ENCODE results near the gene F8A2.
"Not testable (repeated sequence)": the region's sequence is repeated elsewhere in the genome, so short reads cannot be mapped to it uniquely, and the experiment has no call there.

F8A2 gene

DNA sequence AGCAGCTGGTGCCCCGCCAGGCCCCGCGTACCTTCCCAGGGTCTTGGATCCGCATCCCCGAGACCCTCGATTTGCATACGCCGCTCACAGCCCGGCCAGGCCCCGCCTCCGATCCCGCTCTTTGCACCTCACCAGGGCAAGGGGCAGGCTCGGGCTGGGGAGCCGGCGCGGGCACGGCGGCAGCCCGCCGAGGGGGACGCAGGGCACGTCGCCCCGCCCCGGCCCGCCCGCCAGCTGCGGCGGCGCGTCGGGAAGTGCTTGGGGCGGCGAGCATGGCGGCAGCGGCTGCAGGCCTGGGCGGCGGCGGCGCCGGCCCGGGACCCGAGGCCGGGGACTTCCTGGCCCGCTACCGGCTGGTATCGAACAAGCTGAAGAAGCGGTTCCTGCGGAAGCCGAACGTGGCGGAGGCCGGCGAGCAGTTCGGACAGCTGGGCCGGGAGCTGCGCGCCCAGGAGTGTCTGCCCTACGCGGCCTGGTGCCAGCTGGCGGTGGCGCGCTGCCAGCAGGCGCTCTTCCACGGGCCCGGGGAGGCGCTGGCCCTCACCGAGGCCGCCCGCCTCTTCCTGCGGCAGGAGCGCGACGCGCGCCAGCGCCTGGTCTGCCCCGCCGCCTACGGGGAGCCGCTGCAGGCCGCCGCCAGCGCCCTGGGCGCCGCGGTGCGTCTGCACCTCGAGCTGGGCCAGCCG, at the start of gene F8A2:
TSS of gene F8A2 (plus strand) at position 253 of the 686 bp plus-strand sequence. CDS start at position 273, 20 bp downstream.
- DNase-seq (ENCODE audit: low read depth in 2 of 2) = not testable (repeated sequence)

DNA sequence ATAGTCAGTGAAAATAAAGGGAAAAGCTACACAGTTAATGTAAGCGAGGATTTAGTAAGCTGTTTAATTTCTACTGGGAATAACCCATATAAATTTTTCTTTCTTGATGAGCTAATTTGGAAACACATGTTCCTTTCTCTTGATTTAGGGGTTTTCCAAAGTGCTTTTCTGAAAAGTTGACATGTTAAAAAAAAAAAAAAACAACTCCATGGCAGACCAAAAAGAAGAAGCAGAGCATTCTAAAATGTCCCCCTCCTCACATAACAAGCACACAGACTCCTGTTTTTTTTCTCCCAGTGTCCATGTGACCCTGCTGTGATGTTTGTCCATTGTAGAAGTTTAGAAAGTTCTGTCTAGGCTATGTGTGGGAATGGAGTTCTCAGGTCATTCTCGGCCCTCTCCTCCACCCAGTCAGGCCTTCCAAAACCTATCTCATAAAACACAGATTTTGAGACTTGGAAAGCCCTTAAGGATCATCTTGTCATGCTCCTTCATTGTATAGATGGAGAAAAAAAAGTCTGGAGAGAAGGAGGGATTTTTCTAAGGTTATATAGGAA, 48.3 kb upstream of the F8A2 start:
- no peak for DNase-seq (ENCODE audit: low read depth in 2 of 2)

DNA sequence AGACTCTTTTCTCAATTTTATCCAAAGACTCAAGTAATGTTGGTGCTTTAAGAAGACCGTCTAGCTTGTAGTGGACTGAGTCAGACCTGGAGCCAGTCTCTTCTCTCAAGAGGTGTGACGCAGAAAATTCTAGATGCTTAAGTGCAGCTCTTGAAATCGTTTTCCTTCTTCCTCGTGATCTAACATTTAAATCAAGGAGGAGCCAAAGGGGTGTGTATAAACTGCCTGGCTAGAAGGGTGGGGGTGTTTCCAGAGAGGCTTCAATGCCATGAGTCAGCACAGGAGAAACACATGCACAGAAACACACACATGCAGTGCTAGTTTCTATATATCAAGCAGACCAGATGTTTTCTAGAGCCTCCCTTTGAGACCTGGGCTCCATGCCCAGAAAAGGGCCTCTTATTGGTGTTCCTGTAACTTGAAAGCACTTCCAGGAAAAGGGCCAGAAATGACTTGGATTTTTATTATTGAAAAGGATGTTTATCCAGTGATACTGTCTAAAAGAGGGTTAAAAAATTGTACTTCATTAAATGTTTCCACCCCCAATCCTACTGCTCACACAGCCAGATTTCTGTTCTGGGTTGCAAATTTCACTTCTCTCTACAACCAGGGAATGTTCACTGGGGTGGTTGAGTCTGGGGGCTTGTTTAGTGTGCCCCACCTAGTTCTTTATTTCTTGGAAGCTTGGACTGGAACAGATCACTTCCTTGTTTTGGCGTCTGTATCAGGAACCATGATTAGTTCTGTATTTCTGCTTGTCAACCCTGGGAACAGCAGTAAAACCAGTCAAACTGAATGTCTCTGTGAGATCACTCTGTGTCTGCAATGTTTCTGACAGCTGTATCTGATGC, 47.2 kb upstream of the F8A2 start, which contains the start of gene CLIC2:
TSS of gene CLIC2 (minus strand) at position 129 of the 851 bp plus-strand sequence. CDS start 187 bp downstream, outside the sequence.
- no peak for DNase-seq (ENCODE audit: low read depth in 2 of 2)

DNA sequence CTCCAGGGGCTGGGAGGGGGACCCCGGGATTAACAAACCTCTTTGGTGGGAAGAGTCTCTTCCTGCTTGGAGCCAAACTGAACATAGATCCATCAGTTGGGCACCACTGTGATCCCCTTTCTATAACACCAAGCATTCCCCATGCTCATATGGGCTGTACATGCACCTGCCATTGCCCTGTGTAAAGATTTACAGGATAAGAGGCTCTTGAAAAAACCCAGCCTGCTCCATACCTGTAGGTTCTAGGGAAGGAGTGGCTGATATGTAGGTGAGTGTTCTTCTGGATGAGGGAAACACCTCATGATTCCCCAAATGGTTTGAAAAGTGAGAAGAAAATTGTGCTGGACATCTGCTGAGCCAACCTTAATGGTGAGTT, 46.6 kb upstream of the F8A2 start:
- not testable (repeated sequence) for DNase-seq (ENCODE audit: low read depth in 2 of 2)

DNA sequence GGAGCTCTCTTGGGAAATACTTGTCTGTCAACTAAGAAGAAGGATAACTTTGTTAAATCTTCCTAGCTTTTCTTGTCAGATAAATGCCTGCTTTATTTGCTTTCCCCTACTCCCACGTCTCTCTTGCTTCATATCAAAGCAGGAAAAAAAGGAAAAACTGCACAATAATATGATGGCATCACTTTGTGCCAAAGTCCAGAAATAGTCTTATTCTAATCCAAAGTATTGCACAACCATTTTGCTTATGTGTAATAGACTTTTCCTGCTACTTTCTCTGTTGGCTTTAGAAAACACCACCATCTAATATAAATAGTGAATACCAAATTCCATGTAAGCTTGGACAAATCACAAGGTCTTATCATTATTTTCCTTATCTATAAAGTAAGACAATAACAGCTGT, 36.2 kb upstream of the F8A2 start:
- not testable (repeated sequence) for DNase-seq (ENCODE audit: low read depth in 2 of 2)

DNA sequence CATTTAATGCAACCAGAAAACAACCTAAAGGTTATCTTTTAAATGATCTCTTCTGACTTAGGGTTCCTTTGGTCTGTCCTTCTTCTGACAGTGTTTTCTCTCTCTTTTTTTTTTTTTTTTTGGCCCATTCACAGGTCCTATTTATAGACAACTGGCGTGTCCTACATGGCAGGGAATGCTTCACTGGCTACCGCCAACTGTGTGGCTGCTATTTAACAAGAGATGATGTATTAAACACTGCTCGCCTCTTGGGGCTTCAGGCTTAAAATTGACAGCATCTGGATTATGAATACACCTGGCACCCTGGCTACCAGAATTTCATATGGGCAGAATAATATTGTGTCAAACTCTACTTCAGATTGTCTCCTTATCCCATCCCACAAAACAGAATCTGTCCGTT, 32.4 kb upstream of the F8A2 start:
- DNase-seq (ENCODE audit: low read depth in 2 of 2) = not testable (repeated sequence)

DNA sequence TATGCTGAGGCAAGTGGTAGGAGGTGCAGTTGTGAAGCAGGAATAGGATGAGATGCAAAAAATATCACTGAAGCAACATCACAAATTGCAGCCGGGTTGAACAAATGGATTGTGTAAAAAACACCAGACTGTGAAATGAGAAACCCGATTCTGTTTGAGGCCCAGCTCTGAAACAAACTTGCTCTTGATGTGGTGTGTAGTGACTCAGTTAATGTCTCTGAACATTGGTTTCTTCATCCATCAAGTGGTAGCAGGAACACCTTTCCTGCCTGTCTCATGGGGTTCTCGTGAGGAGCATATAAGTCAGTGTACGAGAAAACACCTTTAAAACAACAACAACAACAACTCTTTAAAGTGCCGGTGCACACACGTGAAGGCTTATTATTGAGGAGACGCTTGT, 18.2 kb upstream of the F8A2 start:
- not testable (repeated sequence) for DNase-seq (ENCODE audit: low read depth in 2 of 2)

DNA sequence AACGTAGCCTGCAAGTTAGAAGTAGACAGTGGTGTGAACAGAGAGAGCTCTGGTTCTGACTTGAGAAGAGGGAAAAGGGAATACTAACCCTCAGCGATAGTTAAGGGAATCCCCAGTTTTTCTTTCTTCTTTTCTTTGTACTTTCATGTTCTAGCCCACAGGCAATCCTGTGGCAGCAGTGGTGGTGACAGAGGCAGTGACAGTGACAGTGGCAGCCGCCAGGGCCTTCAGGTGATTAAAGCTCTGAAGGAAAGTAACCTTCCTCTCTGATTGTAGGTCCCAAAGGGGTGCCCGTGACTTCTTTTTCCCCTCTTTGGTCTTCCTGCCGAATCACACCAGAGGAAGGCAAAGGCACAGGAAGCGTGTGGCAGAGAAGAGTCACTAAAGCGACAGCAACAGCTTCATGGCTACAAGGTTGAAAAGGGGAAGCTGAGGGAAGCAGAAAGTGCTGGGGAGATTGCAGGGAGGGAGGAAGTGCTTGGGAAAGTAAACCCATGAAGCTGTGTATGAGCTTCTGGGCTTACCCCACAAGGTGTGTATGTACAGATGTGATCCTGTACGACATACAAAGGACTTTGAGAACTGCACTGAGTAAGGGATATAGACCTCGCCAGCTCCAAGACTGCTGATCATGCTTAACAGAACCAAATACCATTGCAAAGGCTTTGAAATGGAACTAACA, 8.0 kb upstream of the F8A2 start:
- DNase-seq (ENCODE audit: low read depth in 2 of 2) = not testable (repeated sequence)

DNA sequence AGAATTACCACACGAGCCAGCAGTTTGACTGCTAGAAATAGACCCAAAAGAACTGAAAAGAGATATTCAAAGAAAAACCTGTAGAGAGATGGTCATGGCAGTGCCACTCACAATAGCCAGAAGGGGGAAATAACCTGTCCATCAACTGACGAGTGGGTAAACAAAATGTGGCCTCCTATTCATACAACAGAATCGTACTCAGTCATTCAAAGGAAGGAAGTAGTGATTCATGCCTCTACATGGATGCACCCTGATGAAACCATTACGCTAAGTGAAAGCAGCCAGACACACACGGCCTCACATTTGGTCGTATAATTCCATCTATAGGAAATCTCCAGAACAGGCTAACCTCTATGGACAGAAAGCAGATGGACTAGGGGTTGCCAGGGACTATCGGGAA, 2.1 kb upstream of the F8A2 start:
- DNase-seq (ENCODE audit: low read depth in 2 of 2) = not testable (repeated sequence)

DNA sequence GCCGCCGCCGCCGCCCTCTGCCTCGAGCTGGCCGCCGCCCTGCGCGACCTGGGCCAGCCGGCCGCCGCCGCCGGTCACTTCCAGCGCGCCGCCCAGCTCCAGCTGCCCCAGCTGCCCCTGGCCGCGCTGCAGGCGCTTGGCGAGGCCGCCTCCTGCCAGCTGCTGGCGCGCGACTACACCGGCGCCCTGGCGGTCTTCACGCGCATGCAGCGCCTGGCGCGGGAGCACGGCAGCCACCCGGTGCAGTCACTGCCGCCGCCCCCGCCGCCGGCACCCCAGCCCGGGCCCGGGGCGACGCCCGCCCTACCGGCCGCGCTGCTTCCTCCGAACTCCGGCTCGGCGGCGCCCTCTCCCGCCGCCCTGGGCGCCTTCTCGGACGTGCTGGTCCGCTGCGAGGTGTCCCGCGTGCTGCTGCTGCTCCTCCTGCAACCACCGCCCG, 653 bp downstream of the F8A2 start:
- not testable (repeated sequence) for DNase-seq (ENCODE audit: low read depth in 2 of 2)

DNA sequence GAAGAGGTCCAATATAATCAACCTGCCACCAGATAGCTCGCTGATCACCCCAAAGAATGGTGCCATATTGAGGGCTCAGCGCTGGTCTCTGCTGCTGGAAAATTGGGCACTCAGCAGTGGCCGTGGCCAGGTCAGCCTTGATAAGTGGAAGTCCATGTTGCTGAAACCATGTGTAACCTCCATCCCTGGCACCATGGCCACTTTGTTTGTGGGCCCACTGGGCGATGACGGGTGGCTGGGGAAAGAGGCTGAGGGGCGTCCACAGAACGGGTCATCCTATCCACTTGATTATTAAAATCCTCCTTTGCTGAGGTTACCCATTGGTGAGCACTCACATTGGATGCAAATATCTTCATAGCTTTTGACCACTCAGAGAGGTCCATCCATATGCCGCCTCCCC, 7.7 kb downstream of the F8A2 start:
- no peak for DNase-seq (ENCODE audit: low read depth in 2 of 2)

DNA sequence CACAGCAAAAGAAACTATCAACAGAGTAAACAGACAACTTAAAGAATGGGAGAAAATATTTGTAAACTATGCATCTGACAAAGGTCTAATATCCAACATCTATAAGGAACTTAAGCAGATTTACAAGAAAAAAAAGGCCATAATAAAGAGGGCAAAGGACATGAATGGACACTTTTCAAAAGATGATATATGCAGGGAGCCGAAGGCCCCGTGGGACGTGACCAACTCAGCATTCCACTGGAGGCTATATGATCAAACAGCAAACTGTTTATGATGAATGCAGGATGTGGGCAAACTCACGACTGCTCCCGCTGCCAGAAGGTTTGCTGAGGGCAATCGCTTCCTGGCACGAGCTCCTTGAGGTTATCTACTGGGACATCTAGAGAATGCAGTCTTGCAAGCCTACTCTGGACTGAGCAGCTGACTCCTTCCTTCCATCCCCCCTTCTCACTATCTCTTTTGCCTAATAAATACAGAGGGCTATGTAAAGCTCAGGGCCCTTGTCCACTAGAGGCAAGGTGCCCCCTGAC, 12.9 kb downstream of the F8A2 start:
- not testable (repeated sequence) for DNase-seq (ENCODE audit: low read depth in 2 of 2)

DNA sequence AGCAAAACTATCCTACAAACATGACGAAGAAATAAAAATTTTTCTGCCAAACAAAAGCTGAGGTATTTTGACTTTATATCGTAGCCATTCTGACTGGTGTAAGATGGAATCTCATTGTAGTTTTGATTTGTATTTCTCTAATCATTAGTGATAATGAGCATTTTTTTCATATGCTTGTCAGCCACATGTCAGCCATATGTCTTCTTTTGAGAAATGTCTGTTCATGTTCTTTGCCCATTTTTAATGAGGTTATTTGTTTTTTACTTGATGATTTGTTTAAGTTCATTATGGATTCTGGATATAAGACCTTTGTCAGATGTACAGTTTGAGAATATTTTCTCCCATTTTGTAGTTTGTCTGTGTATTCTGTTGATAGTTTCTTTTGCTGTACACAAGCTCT, 24.5 kb downstream of the F8A2 start:
- DNase-seq (ENCODE audit: low read depth in 2 of 2) = no peak

DNA sequence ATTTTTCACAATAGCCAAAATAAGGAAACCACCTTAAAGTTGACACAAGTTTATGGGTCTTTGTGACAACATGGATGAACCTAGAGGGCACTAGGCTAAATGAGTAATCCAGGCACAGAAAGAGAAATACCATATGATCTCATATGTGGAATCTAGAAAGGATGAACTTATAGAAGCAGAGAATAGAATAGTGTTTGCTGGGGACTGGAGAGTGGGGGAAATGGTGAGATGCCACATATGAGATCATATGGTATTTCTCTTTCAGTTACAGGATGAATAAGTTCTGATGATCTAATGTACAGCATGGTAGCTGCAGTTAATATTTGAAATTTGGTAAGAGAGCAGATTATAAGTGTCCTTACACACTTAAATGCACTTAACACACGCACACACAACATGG, 35.9 kb downstream of the F8A2 start:
- DNase-seq (ENCODE audit: low read depth in 2 of 2) = no peak

Measured in stimulated activated CD8-positive, alpha-beta memory T cell treated with anti-CD3 and anti-CD28 coated beads, Interleukin-7, amount 100 ng/mL, for 4 hours (primary cell).